ENCODE results near the gene PDXP.
"Not testable (repeated sequence)": the region's sequence is repeated elsewhere in the genome, so short reads cannot be mapped to it uniquely, and the experiment has no call there.

PDXP gene

DNA sequence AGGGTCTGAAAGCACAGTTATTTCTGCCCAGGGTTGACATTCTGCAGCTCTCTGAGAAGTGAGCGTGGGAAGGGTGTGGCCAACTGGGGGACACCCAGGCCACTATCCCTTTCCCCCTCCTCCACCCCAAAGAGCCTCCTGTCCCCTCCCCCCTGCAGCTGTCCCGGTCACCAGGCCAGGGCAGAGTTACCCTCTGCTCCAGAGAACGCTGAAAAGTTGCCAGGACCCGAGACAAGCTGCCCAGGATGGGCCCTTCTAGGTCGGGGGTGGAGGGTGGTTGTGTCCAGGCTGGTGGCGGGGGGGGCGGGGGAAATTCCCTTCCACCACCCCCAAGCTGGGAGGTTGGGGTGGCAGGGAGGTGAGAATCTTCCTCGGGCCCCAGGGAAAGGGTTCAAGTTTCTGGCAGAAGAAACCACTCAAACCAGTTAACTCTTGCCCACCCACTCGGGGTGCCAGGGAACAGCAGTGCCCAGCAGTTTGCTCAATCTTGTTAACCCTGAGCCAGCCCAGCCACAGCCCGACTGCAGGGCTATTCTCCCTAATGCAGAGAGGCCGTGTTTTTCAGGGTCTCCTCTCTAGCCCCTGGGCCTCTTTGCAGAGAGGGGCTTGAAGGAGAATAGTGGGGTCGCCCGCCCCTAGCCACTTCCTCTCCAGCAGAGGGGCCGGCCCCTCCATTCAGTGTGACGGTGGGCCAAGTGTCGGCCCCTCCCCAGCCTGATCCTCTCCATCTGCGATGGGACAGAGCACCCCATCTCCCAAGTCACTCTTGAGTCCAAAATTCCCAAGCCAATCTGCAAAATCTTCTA lies 17.6 kb downstream of the PDXP start:
- DNase-seq: peak; percentile 28

DNA sequence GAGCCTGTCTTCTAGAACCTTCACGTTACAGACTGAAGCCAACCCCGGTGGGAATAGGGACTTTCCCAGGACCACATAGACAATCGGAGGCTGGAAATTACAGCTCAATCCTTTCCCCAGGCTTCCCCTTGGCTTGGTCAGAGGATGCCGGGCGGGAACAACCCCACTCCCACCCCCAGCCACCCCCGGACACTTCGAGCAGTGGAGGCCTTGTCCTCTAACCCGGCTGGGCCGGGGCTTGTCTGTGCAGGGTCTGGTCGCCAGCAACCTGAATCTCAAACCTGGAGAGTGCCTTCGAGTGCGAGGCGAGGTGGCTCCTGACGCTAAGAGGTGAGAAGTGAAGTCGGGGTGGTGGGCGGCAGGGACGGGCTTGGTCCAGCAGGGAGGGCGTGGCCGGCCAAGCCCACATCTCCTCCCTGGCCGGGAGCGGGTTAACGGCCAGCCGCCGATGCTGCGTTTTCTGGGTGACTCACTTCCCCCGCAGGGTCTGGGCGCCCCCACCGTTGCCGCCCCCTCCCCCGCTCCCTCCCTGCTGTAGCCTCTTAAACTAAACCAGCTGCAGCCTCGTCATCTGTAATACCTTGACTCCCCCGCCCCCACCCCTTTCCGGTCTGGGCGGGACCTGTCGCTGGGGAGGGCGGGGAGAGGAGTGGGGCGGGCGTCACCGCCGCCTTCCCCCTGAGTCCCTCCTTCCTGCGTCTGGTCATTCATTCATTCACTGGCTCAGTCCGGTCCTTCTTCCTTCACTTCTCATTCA lies 18.4 kb downstream of the PDXP start:
- DNase-seq: peak; percentile 99

GRCh38 chr22:37677493-37677974 lies 19.0 kb downstream of the PDXP start:
- DNase-seq: no peak

GRCh38 chr22:37678372-37678771 lies 19.8 kb downstream of the PDXP start:
- DNase-seq: no peak

- no peak for DNase-seq
Observed at GRCh38 chr22:37679670-37680069, 21.1 kb downstream of the PDXP start.

- DNase-seq: peak; percentile 41
Observed at GRCh38 chr22:37680191-37680851, 21.8 kb downstream of the PDXP start.

DNA sequence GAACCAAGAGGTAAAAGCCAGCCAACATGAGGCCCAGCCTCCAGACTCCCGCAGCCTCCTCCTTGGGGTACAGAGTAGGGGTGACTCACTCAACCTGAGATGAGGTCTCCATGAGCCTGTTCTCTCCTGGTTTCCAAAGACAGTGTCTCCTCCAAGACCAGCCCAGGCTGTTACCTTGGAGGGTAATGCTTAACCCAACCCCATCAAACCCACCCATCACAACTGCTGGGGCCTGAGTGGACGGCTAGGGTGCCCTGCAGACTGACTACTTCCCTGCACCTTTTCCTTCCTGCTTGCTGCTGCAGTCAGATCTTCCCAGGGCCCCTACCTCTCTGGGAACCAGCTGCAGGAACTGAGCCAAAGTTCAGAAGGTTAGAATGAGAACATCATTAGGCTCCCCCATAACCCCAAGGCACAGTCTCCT lies 22.5 kb downstream of the PDXP start:
- DNase-seq: peak; percentile 72

DNA sequence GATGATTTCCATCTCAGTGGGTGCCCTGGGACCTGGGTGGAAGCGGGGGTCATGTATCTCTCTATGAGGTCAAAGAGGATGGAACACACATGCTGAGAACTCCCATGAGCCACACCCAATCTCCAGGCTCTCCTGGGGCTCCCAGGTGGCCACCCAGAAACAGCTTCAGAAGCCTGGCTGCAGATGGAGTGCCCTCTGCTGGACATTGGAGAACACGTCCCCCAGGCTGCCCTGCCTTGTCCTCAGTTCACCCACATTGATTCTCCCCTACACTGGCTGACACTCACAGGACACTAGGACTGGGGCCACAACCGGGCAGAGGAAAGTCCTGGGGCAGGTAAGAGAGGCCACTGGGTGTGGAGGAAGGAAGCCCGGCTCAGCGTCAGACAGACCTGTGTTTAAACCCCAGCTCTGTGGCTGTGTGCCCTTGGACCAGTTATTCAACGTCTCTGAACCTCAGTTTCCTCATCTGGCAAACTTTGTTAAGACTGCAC lies 23.1 kb downstream of the PDXP start:
- DNase-seq: peak; percentile 76

DNA sequence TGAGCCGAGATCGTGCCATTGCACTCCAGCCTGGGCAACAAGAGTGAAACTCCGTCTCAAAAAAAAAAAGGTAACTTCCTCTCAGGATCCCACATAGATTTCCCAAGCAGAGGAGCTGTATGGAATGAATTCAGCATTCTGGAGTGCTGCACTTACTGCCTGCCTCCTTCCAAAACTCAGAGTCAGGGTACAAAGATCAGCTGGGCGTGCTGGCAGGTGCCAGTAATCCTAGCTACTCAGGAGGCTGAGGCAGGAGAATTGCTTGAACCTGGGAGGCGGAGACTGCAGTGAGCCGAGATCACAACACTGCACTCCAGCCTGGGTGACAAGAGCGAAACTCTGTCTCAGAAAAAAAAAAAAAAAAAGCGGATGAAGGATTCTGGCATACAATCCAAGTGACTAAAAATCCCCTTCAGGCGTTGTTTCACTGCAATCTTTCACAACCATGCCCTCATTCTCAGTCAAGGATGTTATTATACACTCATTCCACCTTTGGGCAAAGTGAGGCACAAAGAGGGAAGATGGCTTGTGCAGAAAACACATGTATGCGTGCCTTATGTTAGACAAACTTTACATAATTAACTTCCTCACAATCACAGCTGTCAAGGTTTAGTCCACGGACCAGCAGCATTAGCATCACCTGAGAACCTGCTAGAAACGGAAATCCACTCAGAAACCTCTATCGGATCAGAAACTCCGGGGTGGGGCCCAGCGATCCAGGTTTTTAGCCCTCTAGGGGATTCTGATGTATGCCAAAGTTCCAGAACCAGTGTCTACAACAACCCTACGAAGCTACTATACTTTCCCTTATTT lies 26.5 kb downstream of the PDXP start:
- no peak for DNase-seq

DNA sequence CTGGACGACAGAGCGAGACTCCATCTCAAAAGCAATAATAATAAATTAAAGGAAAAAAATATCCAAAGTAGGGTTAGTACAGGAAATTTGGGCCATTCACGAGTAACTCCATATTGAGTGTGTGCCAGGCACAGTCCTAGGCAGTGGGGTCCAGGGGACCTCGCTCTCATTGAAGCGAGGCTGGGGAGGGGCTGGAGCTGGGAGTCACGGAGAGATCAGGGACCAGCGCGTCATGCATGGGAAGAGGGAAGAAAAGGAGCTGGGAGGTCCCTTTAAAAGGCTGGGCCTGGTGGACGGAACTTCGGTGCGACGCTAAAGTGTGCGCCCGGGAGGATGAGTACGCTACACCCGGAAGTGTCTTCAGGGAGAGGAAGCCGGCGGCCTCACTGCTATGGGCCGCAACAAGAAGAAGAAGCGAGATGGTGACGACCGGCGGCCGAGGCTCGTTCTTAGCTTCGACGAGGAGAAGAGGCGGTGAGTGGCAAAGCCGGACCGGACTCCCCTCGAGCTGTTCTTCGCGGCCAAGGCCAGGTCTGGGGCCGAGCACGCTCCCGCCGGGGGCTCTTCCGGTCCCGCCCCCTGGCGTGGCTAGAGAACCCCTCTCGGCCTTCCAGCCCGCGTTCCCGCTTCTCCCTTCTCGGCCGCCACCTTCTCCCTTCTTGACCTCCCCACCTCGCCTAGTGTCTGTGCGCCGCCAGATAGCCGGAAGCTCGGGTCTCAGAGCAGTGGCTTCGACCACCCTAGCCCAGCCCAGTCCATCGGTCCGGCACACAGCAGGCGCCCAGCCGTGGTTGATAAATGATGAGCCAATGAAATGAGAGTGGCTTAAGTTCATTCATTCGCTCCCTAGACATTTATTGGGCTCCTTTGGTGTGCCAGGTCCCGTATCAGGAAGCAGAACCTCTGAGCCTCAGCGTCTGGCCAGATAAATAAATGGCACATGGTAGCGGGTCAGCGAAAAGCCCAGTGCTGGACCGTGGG lies 27.8 kb downstream of the PDXP start, which contains the start of gene NOL12:
Gene NOL12 (plus strand): TSS at position 342 of the 981 bp plus-strand sequence. CDS start 50 bp downstream, at position 392.
- peak; percentile 87 for DNase-seq

GRCh38 chr22:37690407-37690806 lies 31.9 kb downstream of the PDXP start:
- DNase-seq: no peak

DNA sequence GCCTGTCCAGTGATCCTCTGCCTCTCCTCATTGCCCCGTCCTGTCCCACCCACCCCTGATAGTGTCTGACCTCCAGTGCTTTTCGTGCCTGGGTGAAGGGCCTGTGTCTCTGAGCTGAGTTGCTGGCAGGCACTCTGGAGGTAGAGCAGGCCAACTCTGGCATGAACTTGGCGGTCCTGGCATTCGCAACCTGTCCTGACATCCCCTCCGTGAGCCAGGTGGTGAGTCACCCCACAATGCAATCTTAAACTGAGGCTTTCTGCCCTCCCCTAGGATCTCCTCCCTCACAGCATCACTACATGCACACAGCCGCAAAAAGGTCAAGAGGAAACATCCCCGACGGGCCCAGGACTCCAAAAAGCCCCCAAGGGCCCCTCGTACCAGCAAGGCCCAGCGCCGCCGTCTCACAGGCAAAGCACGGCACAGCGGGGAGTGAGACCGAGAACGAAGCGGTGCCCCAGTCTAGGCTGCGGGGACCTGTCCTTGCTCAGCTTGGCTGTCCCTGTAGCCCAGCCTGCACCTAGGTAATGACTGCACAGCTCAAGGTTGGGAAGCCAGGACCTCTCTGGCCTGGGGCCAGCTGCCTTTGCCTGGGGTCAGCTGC lies 32.5 kb downstream of the PDXP start:
- DNase-seq: no peak

- DNase-seq: no peak
Observed at GRCh38 chr22:37692627-37693285, 34.2 kb downstream of the PDXP start.

GRCh38 chr22:37694131-37694530 lies 35.6 kb downstream of the PDXP start:
- DNase-seq: not testable (repeated sequence)

DNA sequence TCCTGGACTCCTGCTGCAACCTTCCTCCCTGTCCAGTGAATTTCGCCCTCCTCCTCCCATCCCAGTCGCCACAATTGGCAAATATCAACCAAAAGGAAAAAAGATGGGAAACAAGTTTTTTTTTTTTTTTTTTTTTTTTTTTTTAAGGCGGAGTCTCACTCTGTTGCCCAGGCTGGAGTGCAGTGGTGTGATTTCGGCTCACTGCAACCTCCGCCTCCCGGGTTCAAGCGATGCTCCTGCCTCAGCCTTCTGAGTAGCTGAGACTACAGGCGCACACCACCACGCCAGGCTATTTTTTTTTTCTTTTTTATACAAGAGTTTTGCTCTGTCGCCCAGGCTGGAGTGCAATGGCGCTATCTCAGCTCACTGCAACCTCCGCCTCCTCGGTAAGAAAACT lies 37.7 kb downstream of the PDXP start:
- not testable (repeated sequence) for DNase-seq

- peak; percentile 96 for DNase-seq
Observed at GRCh38 chr22:37696657-37697537, 38.4 kb downstream of the PDXP start, which contains the start of gene TRIOBP. Gene TRIOBP (plus strand): TSS chr22:37697048. CDS start chr22:37701366, 4,318 bp downstream.

- DNase-seq: no peak
Observed at GRCh38 chr22:37697538-37697835, 39.0 kb downstream of the PDXP start.

DNA sequence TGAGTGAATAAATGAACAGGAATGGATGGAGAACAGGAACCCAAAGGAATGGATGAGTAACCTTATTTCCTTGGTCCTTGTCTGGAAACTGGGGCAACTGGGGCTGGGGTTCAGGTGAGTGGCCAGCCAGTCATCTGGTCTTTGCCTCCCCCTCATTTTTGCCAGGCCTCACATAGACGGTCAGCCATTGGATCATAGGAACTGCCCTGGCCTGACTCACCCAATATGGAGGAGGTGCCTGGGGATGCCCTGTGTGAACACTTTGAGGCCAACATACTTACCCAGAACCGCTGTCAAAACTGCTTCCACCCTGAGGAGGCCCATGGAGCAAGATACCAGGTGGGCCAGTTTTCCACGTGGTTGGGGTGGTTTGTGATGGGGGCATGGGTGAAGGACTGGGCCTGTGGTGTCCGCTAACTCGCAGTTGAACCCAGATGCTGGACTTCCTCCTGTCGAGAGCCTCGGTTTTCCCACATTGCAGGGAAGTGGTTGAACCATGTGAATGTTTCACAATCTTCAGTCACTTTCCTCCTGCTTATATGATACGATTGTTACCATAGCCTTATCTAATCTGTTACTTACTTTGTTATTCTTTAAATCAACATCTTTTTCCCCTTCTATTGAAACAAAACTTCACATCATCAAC lies 42.7 kb downstream of the PDXP start:
- no peak for DNase-seq
